Natural killer cell (primary cell): Measurements from ENCODE around the gene LASP1. TPM values are rescaled to one million over a fixed set of nuclear protein-coding genes. Genes with fewer than 3 reads are reported as not detected.

Experiments
- ATAC-seq, 3 donors: fragments of 150-1000 bp in 2 of 3; fragments of 200-7000 bp in 1 of 3; cut with Tn5 transposase; 1 replicate in 1 of 3; 2 replicates in 2 of 3; pipeline ENCODE4 v1.10.0; 2021; ENCODE audit warnings: mild to moderate bottlenecking in 2 of 3, moderate library complexity in 2 of 3
- DNase-seq, 2 donors: peaks; one replicate each; pipeline versions ENCODE4 v3.0.0 to v3.0.0-alpha.2; 2013 to 2021; ENCODE audit warnings: mixed read lengths in 1 of 2
- H3K27ac ChIP-seq: one replicate; pipeline ENCODE4 v1.5.1; 2013; ENCODE audit warnings: mild to moderate bottlenecking, low read length
- H3K27me3 ChIP-seq: one replicate; pipeline ENCODE4 v1.6.1; 2013; ENCODE audit warnings: low read length; ENCODE audit not compliant: control insufficient read depth, insufficient read depth
- H3K36me3 ChIP-seq: one replicate; pipeline ENCODE4 v1.6.1; 2013; ENCODE audit warnings: low read length; ENCODE audit not compliant: control insufficient read depth, insufficient read depth
- H3K4me1 ChIP-seq: one replicate; pipeline ENCODE4 v1.6.1; 2013; ENCODE audit warnings: low read length; ENCODE audit not compliant: control insufficient read depth, insufficient read depth
- H3K4me3 ChIP-seq: one replicate; pipeline ENCODE4 v1.5.1; 2013; ENCODE audit warnings: low read length
- H3K9me3 ChIP-seq: one replicate; pipeline ENCODE4 v1.6.1; 2013; ENCODE audit warnings: low read length; ENCODE audit not compliant: control insufficient read depth, insufficient read depth
- H3K27ac Mint-ChIP-seq, 2 donors: one replicate each; pipeline ENCODE4 v1.8.0; 2022; ENCODE audit warnings: mild to moderate bottlenecking in 2 of 2, mixed read lengths in 2 of 2, moderate library complexity in 1 of 2
- H3K27me3 Mint-ChIP-seq, 2 donors: one replicate each; pipeline ENCODE4 v1.8.0; 2022; ENCODE audit warnings: low read depth in 2 of 2, mixed read lengths in 2 of 2
- H3K36me3 Mint-ChIP-seq: one replicate; pipeline ENCODE4 v1.8.0; 2022; ENCODE audit warnings: mixed read lengths
- H3K4me1 Mint-ChIP-seq, 2 donors: one replicate each; pipeline ENCODE4 v1.8.0; 2022; ENCODE audit warnings: mixed read lengths in 2 of 2
- H3K4me3 Mint-ChIP-seq: one replicate; pipeline ENCODE4 v1.8.0; 2022; ENCODE audit warnings: mild to moderate bottlenecking, moderate library complexity, mixed read lengths
- H3K9me3 Mint-ChIP-seq, 2 donors: one replicate each; pipeline ENCODE4 v1.8.0; 2022; ENCODE audit warnings: mixed read lengths in 2 of 2
- CTCF ChIP-seq: fragments of 200-600 bp; IDR thresholded peaks from one replicate; pipeline ENCODE4 v1.8.0; 2022; ENCODE audit warnings: antibody characterized with exemption
- whole genome bisulfite sequencing: methylation state at CpG from one replicate; pipeline ENCODE4 v1.1.7; 2013; ENCODE audit warnings: missing lambda C conversion rate; ENCODE audit not compliant: insufficient coverage; 5-methylcytosine and 5-hydroxymethylcytosine counted together
- intact Hi-C: fragments of 100-400 bp; cut with micrococcal nuclease; formaldehyde crosslinking; loops from one replicate; pipeline ENCODE4 v1.14.2; 2022
- total RNA-seq, 4 donors: library from RNA; stranded (reverse); fragments of 120-200 nt in 1 of 4; gene quantifications; one replicate each; pipeline versions ENCODE4 v1.2.3 to v1.2.4, GENCODE V29; 2013 to 2022

LASP1 gene
- total RNA-seq, 3 donors from 2014 or later (not counting 1 experiment from before 2014, with no cell fraction given) = 293 to 363 (median 340) TPM

DNA sequence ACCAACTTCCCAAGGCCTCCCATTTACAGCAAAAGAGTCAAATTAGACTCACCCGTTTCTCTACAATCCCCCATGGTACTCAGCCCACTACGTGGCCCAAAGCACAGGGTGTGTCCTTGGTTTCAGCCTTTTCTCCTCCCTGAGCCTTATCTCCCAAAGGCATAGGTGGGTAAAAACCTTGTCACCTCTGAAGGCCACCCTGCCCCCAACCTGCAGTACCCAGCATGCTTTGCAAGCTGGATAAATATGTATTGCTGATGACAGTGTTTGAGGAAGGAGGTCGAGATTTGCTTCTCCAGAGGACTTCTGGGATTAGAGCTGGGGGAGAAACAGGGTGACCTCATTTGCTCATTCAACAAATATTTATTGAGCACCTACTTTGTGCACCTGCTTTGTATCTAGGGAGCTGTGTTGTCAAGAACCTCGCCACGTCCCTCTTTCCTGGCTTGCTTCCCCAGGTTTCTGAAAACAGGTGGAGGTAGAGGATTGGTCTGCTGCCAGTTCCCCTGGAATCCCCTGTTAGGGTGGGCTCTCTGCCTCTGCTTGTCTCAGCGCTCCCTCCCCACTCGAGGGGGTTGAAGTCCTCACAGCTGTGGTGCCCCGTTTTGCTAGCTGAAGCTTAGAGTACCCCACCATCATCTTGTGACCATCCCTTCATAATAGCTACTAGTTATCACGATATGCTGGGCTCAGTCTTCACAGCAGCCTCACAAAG lies 3.0 kb downstream of the LASP1 start:
- no peaks in the 10 kb centered on the region for H3K36me3 Mint-ChIP-seq
- 73% methylated on average over 9 of the region's 9 CpGs for WGBS

GRCh38 chr17:38873640-38874380 lies 4.0 kb downstream of the LASP1 start:
- Histone ChIP-seq H3K4me1 (peaks cover 79% of the 10 kb centered on the region), H3K9me3 (no peaks in the 10 kb centered on the region), H3K4me3 (no peak overlapping the region), H3K27me3 (no peaks in the 10 kb centered on the region), H3K36me3 (peaks cover 15% of the 10 kb centered on the region), H3K27ac (peak overlapping the region; percentile 58)
- Mint-ChIP-seq H3K4me3 (peak overlapping the region; percentile 100), H3K27me3 (no peaks in the 10 kb centered on the region), H3K9me3 (no peaks in the 10 kb centered on the region), H3K27ac (peak overlapping the region; percentile 96 to 98), H3K36me3 (no peaks in the 10 kb centered on the region), H3K4me1 (peaks cover 69 to 89% of the 10 kb centered on the region in 2 donors)
- DNase-seq = no peak
- no peak for ATAC-seq
- intact Hi-C loops = loop anchor here (5.0 kb wide), 2 partner anchors 172 to 278 kb away; partner anchors contain the start of gene PLXDC1
- 65% methylated on average over 9 of the region's 9 CpGs for WGBS
- TF ChIP-seq CTCF = no peak

More for the DNA sequence above, 3.0 kb downstream of the LASP1 start:
- intact Hi-C loops = loop anchor here (5.0 kb wide), 2 partner anchors 171 to 279 kb away; partner anchors contain the start of gene PLXDC1
- Mint-ChIP-seq H3K9me3 (no peaks in the 10 kb centered on the region), H3K27me3 (no peaks in the 10 kb centered on the region), H3K4me3 (peak overlapping the region; percentile 100), H3K27ac (peak overlapping the region; percentile 96 to 98), H3K4me1 (peaks cover 69 to 89% of the 10 kb centered on the region in 2 donors)
- ATAC-seq = no peak
- Histone ChIP-seq H3K36me3 (peaks cover 5% of the 10 kb centered on the region), H3K4me3 (no peak overlapping the region), H3K9me3 (no peaks in the 10 kb centered on the region), H3K27ac (peak overlapping the region; percentile 58), H3K27me3 (no peaks in the 10 kb centered on the region), H3K4me1 (peaks cover 79% of the 10 kb centered on the region)
- DNase-seq = no peak
- TF ChIP-seq CTCF = no peak

DNA sequence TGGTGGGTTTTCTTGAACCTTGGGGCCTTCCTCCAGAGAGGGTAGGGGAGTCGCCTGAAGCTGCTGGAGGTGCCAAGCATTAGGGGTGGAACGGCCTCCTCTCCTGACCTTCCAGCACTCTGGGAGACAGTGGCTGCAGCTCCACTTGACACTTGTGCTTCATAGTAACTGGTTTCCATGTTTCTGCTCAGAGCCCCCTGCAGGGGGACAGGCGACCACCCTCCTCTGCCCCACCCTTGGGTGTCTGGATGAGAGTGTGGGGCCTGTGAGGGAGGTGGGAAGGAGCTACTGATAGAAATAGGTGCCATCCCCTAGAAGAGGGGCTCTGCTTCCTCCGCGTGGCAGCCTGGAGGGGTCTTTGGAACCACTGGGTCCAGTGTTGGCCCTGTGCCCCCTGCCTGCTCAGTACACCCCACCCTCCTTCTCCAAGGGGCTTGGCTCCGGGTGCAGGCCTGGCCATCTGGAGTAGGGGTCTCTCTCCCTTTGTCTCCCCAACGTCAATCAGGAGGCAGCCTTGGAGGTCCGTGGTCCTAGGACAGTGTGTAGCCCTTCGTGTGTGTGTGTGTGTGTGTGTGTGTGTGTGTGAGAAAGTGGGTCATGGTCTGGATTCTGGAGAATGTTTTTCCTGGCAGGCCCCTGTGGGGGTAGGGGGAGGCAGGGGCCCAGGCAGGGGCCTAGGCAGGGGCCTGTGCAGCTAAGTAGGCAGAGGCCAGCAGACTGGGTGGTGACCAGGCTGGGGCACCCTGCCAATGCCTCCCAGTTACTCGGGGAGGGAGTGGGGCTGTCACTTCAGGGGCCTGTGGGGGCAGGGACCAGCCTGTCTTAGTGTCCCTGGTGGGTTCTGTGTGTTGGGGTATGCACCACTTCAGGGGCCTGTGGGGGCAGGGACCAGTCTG lies 4.9 kb downstream of the LASP1 start:
- Histone ChIP-seq H3K9me3 (no peaks in the 10 kb centered on the region), H3K4me3 (no peak overlapping the region), H3K27me3 (no peaks in the 10 kb centered on the region), H3K4me1 (peaks cover 84% of the 10 kb centered on the region), H3K36me3 (peaks cover 23% of the 10 kb centered on the region), H3K27ac (peak overlapping the region; percentile 58)
- Mint-ChIP-seq H3K27ac (peak overlapping the region; percentile 96 to 98), H3K27me3 (no peaks in the 10 kb centered on the region), H3K36me3 (no peaks in the 10 kb centered on the region), H3K9me3 (no peaks in the 10 kb centered on the region), H3K4me3 (peak overlapping the region; percentile 100), H3K4me1 (peaks cover 73 to 88% of the 10 kb centered on the region in 2 donors)
- DNase-seq (peak in 1 of 2 donors; percentile 9), ATAC-seq (no peak)
- intact Hi-C loops = loop anchor here (5.0 kb wide), 2 partner anchors 172 to 278 kb away; partner anchors contain the start of gene PLXDC1
- TF ChIP-seq CTCF = no peak
- WGBS = 50% methylated on average over 8 of the region's 10 CpGs
